ACC112 (cell line): Measurements from ENCODE around the gene ALPL.

Experiments used
- H2AFZ ChIP-seq: fragments of 200-600 bp; sonication (generic); one replicate; pipeline ENCODE4 v1.6.0; 2017; ENCODE audit warnings: antibody characterized with exemption, low read length; ENCODE audit not compliant: unreplicated experiment
- H3K27ac ChIP-seq: fragments of 200-600 bp; sonication (generic); 2 replicates; pipeline ENCODE4 v1.5.1; 2014; ENCODE audit warnings: low read depth, mild to moderate bottlenecking, antibody characterized with exemption, low read length, moderate library complexity
- H3K27me3 ChIP-seq: fragments of 200-600 bp; sonication (generic); 2 replicates; pipeline ENCODE4 v1.6.1; 2014; ENCODE audit warnings: mild to moderate bottlenecking, antibody characterized with exemption, low read length, moderate library complexity, mixed read lengths; ENCODE audit not compliant: insufficient read depth
- H3K36me3 ChIP-seq: fragments of 200-600 bp; sonication (generic); 2 replicates; pipeline ENCODE4 v1.6.1; 2016; ENCODE audit warnings: mild to moderate bottlenecking, antibody characterized with exemption, low read length, moderate library complexity, mixed read lengths; ENCODE audit not compliant: insufficient read depth
- H3K4me1 ChIP-seq: fragments of 200-600 bp; sonication (generic); one replicate; pipeline ENCODE4 v1.6.1; 2016; ENCODE audit warnings: low read length, mixed read lengths; ENCODE audit not compliant: insufficient read depth, unreplicated experiment, control insufficient read depth
- H3K4me3 ChIP-seq: fragments of 200-600 bp; sonication (generic); 2 replicates; pipeline ENCODE4 v1.5.1; 2014; ENCODE audit warnings: mild to moderate bottlenecking, low read depth, low read length
- H3K79me2 ChIP-seq: fragments of 200-600 bp; sonication (generic); one replicate; pipeline ENCODE4 v1.6.0; 2016; ENCODE audit warnings: low read length; ENCODE audit not compliant: control insufficient read depth, unreplicated experiment, insufficient read depth

The ALPL gene

DNA sequence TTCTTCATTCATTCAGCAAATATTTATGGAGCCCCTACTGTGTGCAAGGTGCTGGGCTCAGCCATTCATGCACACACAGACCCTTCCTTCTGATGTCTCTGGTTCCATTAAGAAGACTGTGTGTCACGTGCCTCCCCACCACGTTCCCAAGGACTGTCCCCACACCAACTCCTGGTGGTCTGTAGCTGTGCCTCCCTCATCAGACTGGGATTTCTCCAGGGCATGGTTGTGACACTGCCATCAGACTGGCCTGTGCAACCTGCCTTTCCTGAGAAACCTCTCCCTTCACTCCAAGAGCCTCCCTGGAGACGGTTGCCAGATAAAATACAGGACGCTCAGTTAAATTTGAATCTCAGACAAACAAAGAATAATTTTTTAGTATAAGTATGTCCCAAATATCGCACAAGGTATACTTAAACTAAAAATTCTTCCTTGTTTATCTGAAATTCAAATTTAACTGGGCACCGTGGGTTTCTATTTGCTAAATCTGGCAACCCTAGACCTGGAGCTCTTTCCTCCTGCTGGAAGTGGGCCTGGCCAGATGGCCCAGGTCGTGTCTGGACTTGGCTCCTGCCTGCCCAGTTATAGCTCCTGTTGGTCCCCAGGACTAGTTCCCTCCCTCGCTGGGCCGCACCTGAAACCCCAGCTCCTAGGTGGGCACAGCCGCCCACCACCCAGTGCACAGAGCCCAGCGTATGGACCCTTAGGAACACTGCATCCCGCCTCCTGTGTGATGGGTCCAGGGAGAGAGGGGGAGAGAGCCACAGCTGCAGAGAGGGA lies 83.1 kb downstream of the ALPL start:
- H3K4me3 ChIP-seq = no peak overlapping the region
- H3K27ac ChIP-seq = no peak overlapping the region
- no peaks in the 10 kb centered on the region for H3K79me2 ChIP-seq
- H3K36me3 ChIP-seq = no peaks in the 10 kb centered on the region
- peaks cover 8% of the 10 kb centered on the region for H3K4me1 ChIP-seq
- H2AFZ ChIP-seq = no peak overlapping the region
- no peaks in the 10 kb centered on the region for H3K27me3 ChIP-seq

DNA sequence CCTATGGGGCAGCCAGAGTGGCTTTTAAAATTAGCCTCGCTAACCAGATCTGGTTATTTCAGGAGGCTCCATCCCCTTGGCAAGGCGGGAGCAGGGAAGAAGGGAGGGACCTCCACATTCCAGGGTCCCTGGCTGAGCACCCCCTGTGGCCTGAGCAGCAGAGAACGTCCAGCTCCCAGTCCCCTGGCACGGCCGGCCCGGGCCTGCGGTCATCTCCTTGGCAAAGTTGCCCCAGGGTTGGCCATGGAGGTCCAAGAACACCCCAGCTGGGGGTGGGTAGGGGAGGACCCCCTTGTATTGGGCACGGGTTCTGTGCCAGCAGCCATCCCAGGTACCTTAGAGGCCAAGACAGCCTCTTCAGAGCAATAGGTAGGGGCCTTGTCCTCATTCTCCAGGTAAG lies 84.0 kb downstream of the ALPL start:
- H2AFZ ChIP-seq = no peak overlapping the region
- H3K79me2 ChIP-seq = no peaks in the 10 kb centered on the region
- no peak overlapping the region for H3K4me3 ChIP-seq
- H3K27me3 ChIP-seq = no peaks in the 10 kb centered on the region
- peaks cover 4% of the 10 kb centered on the region for H3K4me1 ChIP-seq
- H3K27ac ChIP-seq = no peak overlapping the region
- H3K36me3 ChIP-seq = no peaks in the 10 kb centered on the region

DNA sequence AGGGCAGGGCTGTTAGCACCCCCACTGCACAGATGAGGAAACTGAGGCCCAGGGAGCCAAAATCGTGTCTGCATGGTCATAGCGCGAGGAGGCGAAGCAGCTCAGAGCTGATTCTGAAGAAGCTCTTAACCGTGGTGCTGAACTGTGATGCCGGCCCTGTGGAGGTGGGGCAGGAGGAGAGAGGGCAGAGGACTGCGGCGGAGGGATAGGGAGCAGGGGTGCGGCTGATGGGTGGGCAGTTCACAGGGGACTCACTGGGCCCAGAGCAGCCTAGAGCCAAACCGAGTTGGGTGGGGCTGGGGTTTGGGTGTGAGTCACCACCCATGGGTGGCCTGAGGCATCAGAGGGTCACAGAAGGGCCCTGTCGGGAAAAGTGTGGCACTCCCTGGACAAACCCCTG lies 85.3 kb downstream of the ALPL start:
- Histone ChIP-seq H3K27ac (no peak overlapping the region), H3K79me2 (no peaks in the 10 kb centered on the region), H2AFZ (no peak overlapping the region), H3K4me1 (peaks cover 4% of the 10 kb centered on the region), H3K27me3 (no peaks in the 10 kb centered on the region), H3K4me3 (no peak overlapping the region), H3K36me3 (no peaks in the 10 kb centered on the region)

DNA sequence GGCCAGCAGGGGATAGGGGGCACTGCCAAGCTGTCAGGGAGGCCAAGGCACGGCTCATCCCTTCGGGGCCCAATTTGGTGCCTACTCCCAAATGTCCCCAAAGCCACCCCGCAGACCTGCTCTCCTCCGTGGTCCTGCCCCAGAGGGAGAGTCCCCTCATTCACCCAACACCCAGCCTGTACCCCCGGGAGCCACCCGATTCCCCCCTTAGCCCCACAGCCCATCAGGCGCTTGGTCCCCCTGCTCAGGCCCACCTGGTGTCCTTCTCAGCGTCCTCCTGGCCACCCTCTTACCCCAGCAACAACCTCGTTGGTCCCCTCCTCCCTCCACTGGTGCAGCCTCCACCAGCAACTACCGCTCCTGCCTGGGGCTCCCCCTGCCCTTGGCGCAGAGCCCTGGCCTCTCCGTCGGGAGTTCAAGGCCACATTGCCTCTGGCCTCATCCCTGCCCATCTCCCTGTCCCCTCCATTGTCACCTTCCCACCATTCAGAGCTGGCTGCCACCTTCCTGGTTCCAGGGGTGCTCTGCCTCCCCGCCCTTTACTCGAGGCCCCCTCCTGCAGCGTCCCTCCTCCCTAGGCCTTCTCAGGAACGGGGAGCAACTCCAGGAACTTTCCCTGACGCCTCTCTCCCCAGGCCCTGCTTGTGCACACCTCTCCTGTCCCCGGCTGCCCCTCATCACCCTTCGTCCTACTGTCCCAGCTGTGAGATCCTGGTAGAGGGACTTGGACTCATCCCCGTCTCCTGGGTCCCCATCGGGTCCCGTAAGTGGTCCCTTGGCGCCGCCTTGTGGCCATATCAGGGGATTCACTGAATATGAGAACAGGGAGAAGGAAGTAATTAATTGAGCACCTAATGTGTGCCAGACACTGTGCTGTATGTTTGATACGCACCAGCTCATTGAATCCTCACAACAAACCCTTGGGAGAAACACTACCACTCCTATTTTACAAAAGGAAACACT lies 86.0 kb downstream of the ALPL start:
- Histone ChIP-seq H3K4me1 (peaks cover 4% of the 10 kb centered on the region), H2AFZ (no peak overlapping the region), H3K36me3 (no peaks in the 10 kb centered on the region)

DNA sequence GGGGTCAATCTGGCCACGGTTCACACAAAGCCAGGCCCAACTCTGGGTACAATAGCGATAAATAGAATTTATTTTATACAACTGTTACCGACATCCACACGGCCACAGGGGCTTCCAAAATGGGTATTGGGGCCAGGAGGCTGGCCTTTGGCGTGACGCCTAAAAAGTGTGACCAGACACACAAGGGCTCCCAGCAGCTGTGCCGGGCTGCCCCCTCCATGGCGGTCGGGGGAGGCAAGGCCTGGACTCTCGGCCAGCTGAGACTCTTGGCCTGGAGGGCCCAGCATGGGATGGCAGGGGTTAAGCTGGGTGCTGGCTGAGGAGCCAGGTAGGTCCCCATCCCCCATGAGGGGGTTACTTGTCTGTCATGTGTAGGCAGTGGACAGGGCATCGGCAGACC lies 87.0 kb downstream of the ALPL start:
- H3K27me3 ChIP-seq = peaks cover 4% of the 10 kb centered on the region; the same call in 1 of the 2 replicates
- H3K4me1 ChIP-seq = no peaks in the 10 kb centered on the region
- H3K79me2 ChIP-seq = no peaks in the 10 kb centered on the region

More for the DNA sequence above, 86.0 kb downstream of the ALPL start:
- Histone ChIP-seq H3K27ac (no peak overlapping the region), H3K27me3 (peaks cover 2% of the 10 kb centered on the region; the same call in 1 of the 2 replicates), H3K4me3 (no peak overlapping the region), H3K79me2 (no peaks in the 10 kb centered on the region)

DNA sequence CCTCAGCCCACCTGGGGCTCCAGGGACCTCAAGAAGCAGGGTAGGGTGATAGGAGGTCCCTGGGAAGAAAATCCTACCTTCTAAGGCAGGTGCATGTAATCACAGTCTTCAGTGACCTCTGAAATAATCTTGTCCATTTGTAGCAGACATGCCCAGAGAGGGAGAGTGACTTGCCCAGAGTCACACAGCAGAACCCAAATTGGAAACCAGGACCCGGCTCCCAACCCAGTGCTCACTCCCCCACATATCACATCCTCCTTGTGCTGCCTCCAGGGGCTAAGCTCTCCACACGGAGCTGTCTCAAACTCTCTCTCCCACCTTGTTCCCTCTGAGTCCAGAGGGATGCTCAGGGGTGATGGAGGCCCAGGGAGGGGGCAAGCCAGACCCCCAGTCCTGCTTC lies 87.4 kb downstream of the ALPL start:
- Histone ChIP-seq H3K36me3 (no peaks in the 10 kb centered on the region), H2AFZ (no peak overlapping the region), H3K27me3 (peaks cover 4% of the 10 kb centered on the region; the same call in 1 of the 2 replicates), H3K4me3 (no peak overlapping the region), H3K27ac (no peak overlapping the region), H3K79me2 (no peaks in the 10 kb centered on the region), H3K4me1 (no peaks in the 10 kb centered on the region)

More for the DNA sequence above, 87.0 kb downstream of the ALPL start:
- H3K4me3 ChIP-seq = no peak overlapping the region
- H3K36me3 ChIP-seq = no peaks in the 10 kb centered on the region
- H3K27ac ChIP-seq = no peak overlapping the region
- no peak overlapping the region for H2AFZ ChIP-seq

DNA sequence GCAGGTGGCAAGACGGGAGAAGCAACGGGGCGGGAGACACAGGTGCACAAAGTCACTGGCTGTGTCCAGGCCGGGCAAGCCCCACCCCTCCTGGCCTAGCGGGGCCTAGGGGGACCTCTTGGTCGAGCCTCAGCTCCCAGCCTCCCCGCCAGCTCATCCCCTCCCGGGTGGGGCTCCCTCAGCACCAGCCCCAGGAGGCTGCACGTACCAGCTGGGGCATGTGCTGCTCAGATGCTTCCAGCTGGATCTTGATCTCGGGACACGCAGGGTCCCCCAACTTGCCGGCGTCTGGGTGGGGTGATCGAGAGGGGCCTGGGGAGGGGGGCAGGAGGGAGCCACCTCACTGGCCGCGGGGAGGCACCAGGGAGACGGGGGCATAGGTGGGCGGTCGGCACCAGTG lies 88.5 kb downstream of the ALPL start:
- peaks cover 5% of the 10 kb centered on the region; the same call in 1 of the 2 replicates for H3K27me3 ChIP-seq
- H3K4me1 ChIP-seq = no peaks in the 10 kb centered on the region
- no peak overlapping the region for H3K27ac ChIP-seq
- H3K79me2 ChIP-seq = no peaks in the 10 kb centered on the region
- no peak overlapping the region for H3K4me3 ChIP-seq
- no peaks in the 10 kb centered on the region for H3K36me3 ChIP-seq
- H2AFZ ChIP-seq = no peak overlapping the region

DNA sequence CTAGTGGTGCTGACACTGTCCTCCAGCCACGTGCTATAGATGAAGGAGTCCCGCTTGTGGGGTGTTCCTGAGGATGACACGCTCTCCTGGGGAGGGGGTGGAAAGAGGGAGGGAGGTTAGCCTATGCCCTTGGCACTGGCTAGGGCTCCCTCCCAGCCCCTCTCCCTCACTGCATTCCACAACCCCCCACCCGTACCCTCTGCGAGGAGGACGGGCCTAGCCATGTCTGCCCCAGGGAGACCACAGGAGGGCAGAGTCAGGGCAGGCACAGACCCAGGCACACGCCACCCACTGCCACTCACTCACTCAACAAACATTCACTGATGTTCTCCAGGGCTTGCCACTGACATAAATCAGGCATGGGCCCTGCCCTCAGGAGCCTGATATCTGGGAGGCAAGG lies 89.2 kb downstream of the ALPL start:
- peaks cover 9% of the 10 kb centered on the region; the same call in 1 of the 2 replicates for H3K27me3 ChIP-seq
- H2AFZ ChIP-seq = no peak overlapping the region
- no peaks in the 10 kb centered on the region for H3K36me3 ChIP-seq
- no peak overlapping the region for H3K27ac ChIP-seq
- no peak overlapping the region for H3K4me3 ChIP-seq
- no peaks in the 10 kb centered on the region for H3K4me1 ChIP-seq
- H3K79me2 ChIP-seq = no peaks in the 10 kb centered on the region

DNA sequence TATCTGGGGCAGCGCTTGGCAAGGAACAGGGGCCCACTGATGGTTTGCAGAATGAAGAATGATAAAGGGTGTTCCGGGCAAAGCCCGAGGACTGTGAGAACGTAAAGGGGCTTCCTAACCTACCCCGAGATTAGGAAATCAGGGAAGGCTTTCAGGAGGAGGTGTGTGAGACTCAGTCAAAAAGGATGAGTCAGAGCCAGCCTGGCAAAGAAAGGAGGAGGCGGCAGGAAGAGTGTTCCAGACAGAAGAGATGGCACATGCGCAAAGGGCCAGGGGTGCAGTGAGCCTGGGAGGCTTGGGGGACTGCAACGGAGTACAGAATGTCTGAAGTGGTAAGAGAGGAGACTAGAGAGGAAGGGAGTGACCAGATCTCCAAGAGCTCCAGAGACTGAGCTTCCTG lies 89.7 kb downstream of the ALPL start:
- H2AFZ ChIP-seq = no peak overlapping the region
- no peak overlapping the region for H3K27ac ChIP-seq
- peaks cover 9% of the 10 kb centered on the region; the same call in 1 of the 2 replicates for H3K27me3 ChIP-seq
- H3K4me1 ChIP-seq = no peaks in the 10 kb centered on the region
- H3K4me3 ChIP-seq = no peak overlapping the region
- H3K36me3 ChIP-seq = no peaks in the 10 kb centered on the region
- H3K79me2 ChIP-seq = no peaks in the 10 kb centered on the region

DNA sequence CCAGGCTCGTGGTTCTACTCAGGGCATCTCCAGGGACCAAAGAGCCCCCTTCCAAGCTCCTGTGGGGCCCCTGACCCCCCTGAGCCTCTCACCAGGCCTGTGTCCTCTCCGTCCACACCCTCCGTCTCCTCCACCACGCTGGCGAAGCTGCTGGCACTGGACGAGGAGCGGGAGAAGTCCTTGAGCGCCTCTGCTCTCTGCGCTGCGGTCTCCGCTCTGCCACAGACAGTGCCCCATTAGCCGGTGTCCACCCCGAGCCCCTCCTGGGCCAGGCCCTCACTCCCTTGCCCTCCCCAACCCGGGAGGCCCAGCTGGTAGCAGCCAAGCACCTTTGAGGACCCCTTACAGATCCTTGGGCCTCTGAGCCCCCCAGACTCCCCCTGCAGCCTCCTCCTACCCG lies 90.2 kb downstream of the ALPL start:
- Histone ChIP-seq H2AFZ (no peak overlapping the region), H3K27ac (no peak overlapping the region), H3K4me3 (no peak overlapping the region), H3K79me2 (no peaks in the 10 kb centered on the region), H3K36me3 (no peaks in the 10 kb centered on the region), H3K4me1 (no peaks in the 10 kb centered on the region), H3K27me3 (peaks cover 9% of the 10 kb centered on the region; the same call in 1 of the 2 replicates)
